Fibroblast of lung (primary cell): ENCODE data around the gene CFAP97D2. TPM values are rescaled to one million over a fixed set of nuclear protein-coding genes. Genes with fewer than 3 reads are reported as not detected.

Experiments used
- DNase-seq, 2 donors: peaks; one replicate each; pipeline versions ENCODE4 v3.0.0 to v3.0.0-alpha.2; 2010; ENCODE audit warnings: low read depth in 2 of 2
- H2AFZ ChIP-seq: 2 replicates; pipeline ENCODE4 v1.5.1; 2012; ENCODE audit warnings: low read length, control low read depth, inconsistent platforms
- H3K27ac ChIP-seq: 2 replicates; pipeline ENCODE4 v1.5.1; 2011; ENCODE audit warnings: low read length, control low read depth; ENCODE audit not compliant: insufficient read depth
- H3K27me3 ChIP-seq: 2 replicates; pipeline ENCODE4 v1.5.1; 2011; ENCODE audit warnings: mild to moderate bottlenecking, low read length; ENCODE audit not compliant: control insufficient read depth, insufficient read depth
- H3K36me3 ChIP-seq: 2 replicates; pipeline ENCODE4 v1.5.1; 2011; ENCODE audit warnings: low read length; ENCODE audit not compliant: control insufficient read depth, insufficient read depth
- H3K4me1 ChIP-seq: 2 replicates; pipeline ENCODE4 v1.5.1; 2011; ENCODE audit warnings: low read length; ENCODE audit not compliant: control insufficient read depth, insufficient read depth; ENCODE audit errors: extremely low read depth
- H3K4me2 ChIP-seq: 2 replicates; pipeline ENCODE4 v1.5.1; 2011; ENCODE audit warnings: low read length, control low read depth; ENCODE audit not compliant: insufficient read depth; ENCODE audit errors: extremely low read depth
- H3K4me3 ChIP-seq, 4 experiments: fragments of 200-600 bp in 1 of 4; sonication (generic) in 1 of 4; replicated peaks in 1 of 4; 2 replicates each; pipeline ENCODE4 v1.5.1; 2011 to 2016; ENCODE audit warnings: low read length in 4 of 4, low read depth in 3 of 4, mild to moderate bottlenecking in 3 of 4, control low read depth in 2 of 4, inconsistent platforms in 1 of 4, mixed read lengths in 1 of 4; ENCODE audit not compliant: insufficient read depth in 1 of 4; ENCODE audit errors: control extremely low read depth in 1 of 4
- H3K79me2 ChIP-seq: 2 replicates; pipeline ENCODE4 v1.5.1; 2012; ENCODE audit warnings: mild to moderate bottlenecking, low read length, inconsistent platforms; ENCODE audit not compliant: control insufficient read depth, insufficient read depth
- H3K9ac ChIP-seq: 2 replicates; pipeline ENCODE4 v1.5.1; 2011; ENCODE audit warnings: mild to moderate bottlenecking, low read length, control low read depth; ENCODE audit not compliant: insufficient read depth
- H3K9me3 ChIP-seq: 2 replicates; pipeline ENCODE4 v1.5.1; 2012; ENCODE audit warnings: low read depth, low read length; ENCODE audit not compliant: control insufficient read depth, insufficient read depth
- H4K20me1 ChIP-seq: 2 replicates; pipeline ENCODE4 v1.5.1; 2011; ENCODE audit warnings: low read length; ENCODE audit not compliant: control insufficient read depth, insufficient read depth; ENCODE audit errors: extremely low read depth
- EZH2 ChIP-seq: IDR thresholded peaks from 2 replicates; pipeline ENCODE4 v1.5.1; 2012; ENCODE audit warnings: low read length, control low read depth, mild to moderate bottlenecking; ENCODE audit errors: missing control alignments
- polyA plus RNA-seq, 2 donors: library from polyadenylated mRNA; depleted of rRNA in 1 of 2; stranded (reverse) in 1 of 2; unstranded in 1 of 2; fragments of >200 nt; gene quantifications; 2 replicates each; pipeline ENCODE4 v1.2.1, GENCODE V29; 2011 to 2012; ENCODE audit warnings: missing spikeins in 1 of 2
- total RNA-seq: library from RNA; depleted of rRNA; stranded (reverse); fragments of >200 nt; gene quantifications from 2 replicates; pipeline ENCODE4 v1.2.1, GENCODE V29; 2014
- TF ChIP-seq, protein P1 (sequence below), 2 donors: IDR thresholded peaks in 1 of 2; conservative IDR thresholded peaks in 1 of 2; 1 replicate in 1 of 2; 2 replicates in 1 of 2; pipeline ENCODE4 v1.5.1; 2011 to 2012; ENCODE audit warnings: low read length in 2 of 2, control low read depth in 1 of 2, inconsistent platforms in 1 of 2, low read depth in 1 of 2, mild to moderate bottlenecking in 1 of 2

The CFAP97D2 gene
- total and polyA plus RNA-seq, 2 donors (not counting 1 experiment from before 2014, with no cell fraction given), result not detected

- Histone ChIP-seq H3K27ac (no peak overlapping the region), H3K4me2 (no peak overlapping the region), H4K20me1 (no peaks in the 10 kb centered on the region), H3K27me3 (no peaks in the 10 kb centered on the region), H3K79me2 (no peaks in the 10 kb centered on the region), H3K9me3 (no peaks in the 10 kb centered on the region), H2AFZ (no peak overlapping the region), H3K9ac (no peak overlapping the region), H3K4me3 (no peak overlapping the region), H3K36me3 (peaks cover 18% of the 10 kb centered on the region), H3K4me1 (no peaks in the 10 kb centered on the region)
- DNase-seq, result no peak
- TF ChIP-seq EZH2, result no peak
- TF ChIP-seq, protein P1, sequence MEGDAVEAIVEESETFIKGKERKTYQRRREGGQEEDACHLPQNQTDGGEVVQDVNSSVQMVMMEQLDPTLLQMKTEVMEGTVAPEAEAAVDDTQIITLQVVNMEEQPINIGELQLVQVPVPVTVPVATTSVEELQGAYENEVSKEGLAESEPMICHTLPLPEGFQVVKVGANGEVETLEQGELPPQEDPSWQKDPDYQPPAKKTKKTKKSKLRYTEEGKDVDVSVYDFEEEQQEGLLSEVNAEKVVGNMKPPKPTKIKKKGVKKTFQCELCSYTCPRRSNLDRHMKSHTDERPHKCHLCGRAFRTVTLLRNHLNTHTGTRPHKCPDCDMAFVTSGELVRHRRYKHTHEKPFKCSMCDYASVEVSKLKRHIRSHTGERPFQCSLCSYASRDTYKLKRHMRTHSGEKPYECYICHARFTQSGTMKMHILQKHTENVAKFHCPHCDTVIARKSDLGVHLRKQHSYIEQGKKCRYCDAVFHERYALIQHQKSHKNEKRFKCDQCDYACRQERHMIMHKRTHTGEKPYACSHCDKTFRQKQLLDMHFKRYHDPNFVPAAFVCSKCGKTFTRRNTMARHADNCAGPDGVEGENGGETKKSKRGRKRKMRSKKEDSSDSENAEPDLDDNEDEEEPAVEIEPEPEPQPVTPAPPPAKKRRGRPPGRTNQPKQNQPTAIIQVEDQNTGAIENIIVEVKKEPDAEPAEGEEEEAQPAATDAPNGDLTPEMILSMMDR (conservative IDR thresholded peaks at IDR 0.05 in 1 of 2, IDR thresholded peaks at IDR 0.05 in 1 of 2; ENCODE audit: low read depth in 1 of 2, low read length in 2 of 2), result no peak
These were observed 80.3 kb downstream of the CFAP97D2 start for GRCh38 chr13:114259374-114259773.

DNA sequence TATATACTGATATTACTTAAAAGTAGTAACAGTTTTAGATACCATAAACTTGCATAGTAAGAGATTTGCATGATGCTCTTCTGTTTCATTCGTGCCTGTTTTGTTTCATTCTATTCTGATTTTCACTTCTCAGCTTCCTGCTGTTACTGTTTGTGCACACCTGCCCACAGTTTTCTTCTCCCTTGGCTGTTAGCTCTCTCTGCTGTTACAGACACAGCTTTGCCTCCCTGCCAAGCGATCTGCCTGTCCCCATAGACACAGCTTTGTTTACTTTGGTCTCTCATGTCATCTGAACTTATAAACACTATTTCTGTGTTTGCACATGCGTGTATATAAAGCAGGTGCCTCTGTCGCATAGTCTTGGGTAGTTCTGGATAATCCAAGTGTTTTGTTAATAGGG, 80.9 kb downstream of the CFAP97D2 start:
- Histone ChIP-seq H3K9ac (no peak overlapping the region), H3K27ac (no peak overlapping the region), H4K20me1 (no peaks in the 10 kb centered on the region), H3K4me2 (no peak overlapping the region), H3K9me3 (no peaks in the 10 kb centered on the region), H3K27me3 (no peaks in the 10 kb centered on the region), H3K79me2 (no peaks in the 10 kb centered on the region), H3K4me3 (no peak overlapping the region), H2AFZ (no peak overlapping the region), H3K4me1 (no peaks in the 10 kb centered on the region), H3K36me3 (peaks cover 18% of the 10 kb centered on the region)
- no peak for TF ChIP-seq EZH2
- TF ChIP-seq, protein P1 (conservative IDR thresholded peaks at IDR 0.05 in 1 of 2, IDR thresholded peaks at IDR 0.05 in 1 of 2; ENCODE audit: low read depth in 1 of 2, low read length in 2 of 2), result no peak
- no peak for DNase-seq

DNA sequence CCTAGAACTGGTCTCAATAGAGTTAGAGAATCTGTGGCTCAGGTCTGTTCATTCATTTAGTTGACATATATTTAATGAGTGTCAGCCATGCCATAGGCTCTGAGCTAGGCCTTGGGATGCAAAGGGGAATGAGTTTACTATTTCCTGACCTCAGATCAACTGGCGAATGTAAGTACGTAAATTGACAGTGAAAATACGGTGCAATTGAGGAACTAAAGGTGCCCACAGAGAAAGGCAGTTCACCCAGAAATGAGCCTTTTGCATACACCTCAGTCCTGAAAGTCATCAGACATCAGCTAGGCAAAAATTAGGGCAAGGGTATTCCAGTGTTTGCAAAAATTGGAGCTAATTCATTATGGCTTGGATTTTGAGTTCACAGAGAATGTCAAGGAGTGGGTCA, 81.8 kb downstream of the CFAP97D2 start:
- TF ChIP-seq, protein P1 (conservative IDR thresholded peaks at IDR 0.05 in 1 of 2, IDR thresholded peaks at IDR 0.05 in 1 of 2; ENCODE audit: low read depth in 1 of 2, low read length in 2 of 2), result no peak
- no peak for TF ChIP-seq EZH2
- no peaks in the 10 kb centered on the region for H4K20me1 ChIP-seq
- no peaks in the 10 kb centered on the region for H3K4me1 ChIP-seq
- no peaks in the 10 kb centered on the region for H3K79me2 ChIP-seq
- no peak overlapping the region for H3K4me3 ChIP-seq
- no peak overlapping the region for H3K4me2 ChIP-seq
- no peak overlapping the region for H2AFZ ChIP-seq
- H3K9ac ChIP-seq, result no peak overlapping the region
- peaks cover 18% of the 10 kb centered on the region for H3K36me3 ChIP-seq
- H3K27me3 ChIP-seq, result no peaks in the 10 kb centered on the region
- DNase-seq, result no peak
- H3K27ac ChIP-seq, result no peak overlapping the region
- H3K9me3 ChIP-seq, result no peaks in the 10 kb centered on the region
